ENCODE results near the gene RAPGEF6. TPM values are rescaled to one million over a fixed set of nuclear protein-coding genes. Genes with fewer than 3 reads are reported as not detected.

RAPGEF6 gene
- total RNA-seq, 6 experiments from 2014 or later, result 7.3 to 12.0 (median 10.2) TPM

DNA sequence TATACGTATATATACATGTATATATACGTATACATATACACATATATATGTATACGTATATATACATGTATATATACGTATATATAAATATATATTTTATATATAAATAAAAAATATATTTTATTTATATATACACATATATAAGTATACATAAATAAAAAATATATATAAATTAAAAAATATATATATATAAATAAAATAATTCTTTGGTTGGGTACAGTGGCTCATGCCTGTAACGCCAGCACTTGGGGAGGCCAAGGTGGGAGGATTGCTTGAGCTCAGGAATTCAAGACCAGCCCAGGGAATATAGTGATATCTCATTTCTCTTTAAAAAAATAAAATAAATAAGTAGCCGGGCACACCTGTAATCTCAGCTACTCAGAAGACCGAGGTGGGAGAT lies 216.2 kb downstream of the RAPGEF6 start:
- peaks cover 12% of the 10 kb centered on the region for H3K4me1 Mint-ChIP-seq (ENCODE audit: low read depth)
- no peaks in the 10 kb centered on the region for H3K9me3 Mint-ChIP-seq
- TF ChIP-seq, protein P1, sequence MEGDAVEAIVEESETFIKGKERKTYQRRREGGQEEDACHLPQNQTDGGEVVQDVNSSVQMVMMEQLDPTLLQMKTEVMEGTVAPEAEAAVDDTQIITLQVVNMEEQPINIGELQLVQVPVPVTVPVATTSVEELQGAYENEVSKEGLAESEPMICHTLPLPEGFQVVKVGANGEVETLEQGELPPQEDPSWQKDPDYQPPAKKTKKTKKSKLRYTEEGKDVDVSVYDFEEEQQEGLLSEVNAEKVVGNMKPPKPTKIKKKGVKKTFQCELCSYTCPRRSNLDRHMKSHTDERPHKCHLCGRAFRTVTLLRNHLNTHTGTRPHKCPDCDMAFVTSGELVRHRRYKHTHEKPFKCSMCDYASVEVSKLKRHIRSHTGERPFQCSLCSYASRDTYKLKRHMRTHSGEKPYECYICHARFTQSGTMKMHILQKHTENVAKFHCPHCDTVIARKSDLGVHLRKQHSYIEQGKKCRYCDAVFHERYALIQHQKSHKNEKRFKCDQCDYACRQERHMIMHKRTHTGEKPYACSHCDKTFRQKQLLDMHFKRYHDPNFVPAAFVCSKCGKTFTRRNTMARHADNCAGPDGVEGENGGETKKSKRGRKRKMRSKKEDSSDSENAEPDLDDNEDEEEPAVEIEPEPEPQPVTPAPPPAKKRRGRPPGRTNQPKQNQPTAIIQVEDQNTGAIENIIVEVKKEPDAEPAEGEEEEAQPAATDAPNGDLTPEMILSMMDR (IDR thresholded peaks at IDR 0.05), result no peak
- no peak overlapping the region for H3K4me3 Mint-ChIP-seq
- no peaks in the 10 kb centered on the region for H3K36me3 Mint-ChIP-seq (ENCODE audit: low read depth)
- no peak overlapping the region for H3K27ac Mint-ChIP-seq
- no peaks in the 10 kb centered on the region for H3K27me3 Mint-ChIP-seq (ENCODE audit: insufficient read depth)
- no peak for DNase-seq

GRCh38 chr5:131417240-131417869 lies 217.7 kb downstream of the RAPGEF6 start:
- no peaks in the 10 kb centered on the region for H3K9me3 Mint-ChIP-seq
- H3K36me3 Mint-ChIP-seq (ENCODE audit: low read depth), result no peaks in the 10 kb centered on the region
- no peak overlapping the region; the same call in 1 of the 2 replicates for H3K27ac Mint-ChIP-seq
- H3K4me1 Mint-ChIP-seq (ENCODE audit: low read depth), result peaks cover 12% of the 10 kb centered on the region
- no peak overlapping the region for H3K4me3 Mint-ChIP-seq
- peak; percentile 50 for DNase-seq
- TF ChIP-seq, protein P1 (IDR thresholded peaks at IDR 0.05), result peak; percentile 97
- no peaks in the 10 kb centered on the region for H3K27me3 Mint-ChIP-seq (ENCODE audit: insufficient read depth)

- H3K36me3 Mint-ChIP-seq (ENCODE audit: low read depth), result no peaks in the 10 kb centered on the region
- TF ChIP-seq, protein P1 (IDR thresholded peaks at IDR 0.05), result no peak
- H3K9me3 Mint-ChIP-seq, result no peaks in the 10 kb centered on the region
- no peaks in the 10 kb centered on the region for H3K27me3 Mint-ChIP-seq (ENCODE audit: insufficient read depth)
- DNase-seq, result no peak
- H3K27ac Mint-ChIP-seq, result no peak overlapping the region
- H3K4me3 Mint-ChIP-seq, result no peak overlapping the region
- peaks cover 7% of the 10 kb centered on the region for H3K4me1 Mint-ChIP-seq (ENCODE audit: low read depth)
Measured at GRCh38 chr5:131416729-131417128, 218.3 kb downstream of the RAPGEF6 start.

GRCh38 chr5:131413605-131414559 lies 221.1 kb downstream of the RAPGEF6 start:
- TF ChIP-seq, protein P1 (IDR thresholded peaks at IDR 0.05), result no peak
- H3K4me1 Mint-ChIP-seq (ENCODE audit: low read depth), result peaks cover 6% of the 10 kb centered on the region; the same call in 1 of the 2 replicates

DNA sequence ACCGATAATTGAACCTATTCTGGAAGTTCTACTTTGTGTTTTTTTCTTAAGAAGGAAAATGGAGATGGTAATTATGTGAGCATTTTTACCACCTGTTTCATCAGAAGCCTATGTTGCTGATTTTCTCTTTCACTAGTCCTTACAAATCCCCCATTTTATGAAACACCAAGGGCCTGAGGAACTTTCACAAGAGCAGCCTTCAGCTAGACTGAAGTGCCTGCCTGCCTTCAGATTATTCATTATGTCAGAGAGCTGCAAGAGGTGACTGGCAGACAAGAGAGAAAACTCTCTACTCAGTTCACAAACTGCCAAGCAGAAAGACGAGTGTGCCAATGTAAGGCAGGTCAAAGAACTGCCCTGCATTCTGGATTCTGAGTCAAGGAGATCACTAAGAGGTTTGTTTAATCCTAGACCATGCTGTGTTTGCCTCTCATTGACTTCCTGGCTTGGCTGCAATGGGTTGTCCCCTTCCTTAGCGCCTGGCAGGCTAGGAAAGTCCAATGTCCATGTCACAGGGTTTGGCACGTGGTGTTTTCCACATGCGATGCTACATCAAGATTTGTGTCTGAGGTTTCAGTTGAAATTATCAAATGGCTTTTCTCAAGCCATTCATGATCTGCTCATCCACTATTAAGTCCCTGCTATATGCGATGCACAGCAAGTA lies 227.9 kb downstream of the RAPGEF6 start:
- H3K4me3 Mint-ChIP-seq, result no peak overlapping the region
- DNase-seq, result no peak
- H3K27me3 Mint-ChIP-seq (ENCODE audit: insufficient read depth), result no peaks in the 10 kb centered on the region
- peaks cover 40% of the 10 kb centered on the region for H3K36me3 Mint-ChIP-seq (ENCODE audit: low read depth)
- TF ChIP-seq, protein P1 (IDR thresholded peaks at IDR 0.05), result no peak
- H3K27ac Mint-ChIP-seq, result no peak overlapping the region
- no peaks in the 10 kb centered on the region for H3K4me1 Mint-ChIP-seq (ENCODE audit: low read depth)
- H3K9me3 Mint-ChIP-seq, result peaks cover 9% of the 10 kb centered on the region

More at GRCh38 chr5:131413605-131414559, 221.1 kb downstream of the RAPGEF6 start:
- no peak overlapping the region for H3K27ac Mint-ChIP-seq
- no peak overlapping the region for H3K4me3 Mint-ChIP-seq
- no peaks in the 10 kb centered on the region for H3K9me3 Mint-ChIP-seq
- peaks cover 21% of the 10 kb centered on the region for H3K36me3 Mint-ChIP-seq (ENCODE audit: low read depth)
- H3K27me3 Mint-ChIP-seq (ENCODE audit: insufficient read depth), result no peaks in the 10 kb centered on the region
- DNase-seq, result no peak

All from HFFc6 (cell line).